DMS53 (cell line): ENCODE data around the gene IRF2.
"Not testable (repeated sequence)": the region's sequence is repeated elsewhere in the genome, so short reads cannot be mapped to it uniquely, and the experiment has no call there.

Experiments
- DNase-seq: peaks from one replicate; lab custom pipeline; 2025; lab: John Stamatoyannopoulos, UW

IRF2 gene

DNA sequence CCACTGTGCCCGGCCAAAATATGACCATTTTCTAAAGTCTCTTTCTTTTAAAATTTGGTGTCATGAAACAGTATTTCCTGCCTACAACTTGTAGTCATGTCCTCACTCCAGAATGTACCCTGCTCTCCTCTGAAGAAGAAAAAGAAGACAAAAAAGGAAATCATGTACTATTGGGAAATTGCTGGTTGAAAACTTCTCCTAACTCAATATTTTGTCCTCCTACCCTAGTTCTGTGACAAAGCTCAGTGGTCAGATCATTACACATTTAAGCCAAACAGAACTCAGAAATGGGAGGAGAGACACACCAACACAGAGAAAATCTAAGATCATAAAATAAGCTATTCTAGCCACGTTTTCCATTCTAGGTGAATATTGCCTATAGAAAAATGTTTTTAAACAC lies 127.7 kb downstream of the IRF2 start:
- DNase-seq, result no peak

DNA sequence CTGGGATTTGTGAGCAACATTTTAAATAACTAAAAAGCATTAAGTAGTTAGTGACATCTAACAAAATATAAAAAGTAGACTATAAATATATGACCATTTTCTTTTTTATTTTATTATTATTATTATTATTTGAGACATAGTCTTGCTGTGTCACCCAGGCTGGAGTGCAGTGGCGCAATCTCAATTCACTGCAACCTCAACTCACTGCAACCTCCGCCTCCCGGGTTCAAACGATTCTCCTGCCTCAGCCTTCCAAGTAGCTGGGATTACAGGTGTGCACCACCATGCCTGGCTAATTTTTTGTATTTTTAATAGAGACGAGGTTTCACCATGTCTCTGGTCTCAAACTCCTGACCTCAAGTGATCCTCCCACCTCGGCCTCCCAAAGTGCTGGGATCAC lies 128.1 kb downstream of the IRF2 start:
- DNase-seq, result not testable (repeated sequence)

DNA sequence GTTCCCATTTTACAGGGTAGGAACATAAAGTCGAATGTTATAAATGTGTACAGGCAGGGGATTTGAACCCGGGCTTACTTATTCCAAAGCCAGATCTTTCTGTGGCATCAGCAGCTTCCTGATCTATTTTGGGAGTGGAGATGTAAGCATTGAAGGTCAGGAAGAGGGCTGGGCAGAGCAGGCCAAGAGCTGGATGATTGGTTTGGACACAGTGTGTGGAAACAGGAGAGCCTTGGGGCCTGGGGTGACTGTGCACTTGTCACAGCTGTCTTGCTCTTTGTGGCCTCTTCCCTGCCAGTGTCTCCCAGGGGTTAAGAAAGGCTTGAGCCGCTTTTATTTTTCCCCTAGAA lies 128.8 kb downstream of the IRF2 start:
- DNase-seq, result peak; percentile 8

DNA sequence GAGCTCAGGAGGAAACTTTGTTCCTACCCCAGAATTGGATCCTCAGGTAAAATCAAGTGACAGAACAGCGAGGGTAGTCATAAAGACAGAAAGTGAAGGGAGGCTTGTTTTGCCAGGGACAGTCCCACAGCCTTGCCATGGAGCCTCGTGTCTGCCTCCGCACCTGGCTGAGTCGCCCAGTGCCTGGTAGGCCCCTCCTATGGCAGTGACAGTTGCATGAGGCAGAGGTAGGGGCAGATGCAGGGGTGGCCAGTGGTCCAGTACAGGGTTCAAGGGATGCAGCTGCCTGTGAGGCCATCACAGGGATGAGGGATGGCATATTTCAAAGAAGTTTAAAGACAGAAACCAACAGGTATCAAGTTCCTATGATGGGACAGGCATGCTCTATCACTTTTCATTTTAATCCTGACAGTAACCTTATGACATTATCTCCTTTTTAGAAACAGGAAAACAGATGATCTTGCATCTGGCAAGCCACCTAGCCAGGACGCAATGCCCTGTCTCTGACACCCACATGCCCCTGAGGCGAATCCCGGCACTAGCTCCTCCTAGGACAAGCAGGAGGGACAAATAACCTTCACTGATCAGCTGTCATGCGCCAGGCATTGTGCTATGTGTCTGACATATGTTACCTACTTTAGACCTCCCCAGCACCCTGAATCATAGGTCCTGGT lies 129.3 kb downstream of the IRF2 start:
- DNase-seq, result no peak

DNA sequence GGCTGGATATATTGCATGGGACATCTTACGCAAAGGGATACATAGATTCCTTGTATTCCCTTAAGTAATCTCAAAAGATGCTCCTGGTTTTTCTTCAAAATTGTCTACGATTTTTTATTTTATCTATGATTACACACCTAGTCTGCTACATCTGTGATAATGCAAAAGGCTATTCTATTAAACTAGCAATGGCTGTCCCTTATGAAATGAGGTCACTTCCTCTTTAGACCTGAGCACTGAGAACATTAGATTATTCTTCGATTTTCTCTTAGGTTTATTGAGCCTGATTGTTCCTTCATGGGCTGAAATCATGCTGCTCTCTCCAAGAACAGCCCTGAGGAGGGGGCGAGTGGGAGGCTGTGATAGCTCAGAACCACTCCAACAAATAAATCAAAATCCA lies 129.9 kb downstream of the IRF2 start:
- DNase-seq, result peak; percentile 16

DNA sequence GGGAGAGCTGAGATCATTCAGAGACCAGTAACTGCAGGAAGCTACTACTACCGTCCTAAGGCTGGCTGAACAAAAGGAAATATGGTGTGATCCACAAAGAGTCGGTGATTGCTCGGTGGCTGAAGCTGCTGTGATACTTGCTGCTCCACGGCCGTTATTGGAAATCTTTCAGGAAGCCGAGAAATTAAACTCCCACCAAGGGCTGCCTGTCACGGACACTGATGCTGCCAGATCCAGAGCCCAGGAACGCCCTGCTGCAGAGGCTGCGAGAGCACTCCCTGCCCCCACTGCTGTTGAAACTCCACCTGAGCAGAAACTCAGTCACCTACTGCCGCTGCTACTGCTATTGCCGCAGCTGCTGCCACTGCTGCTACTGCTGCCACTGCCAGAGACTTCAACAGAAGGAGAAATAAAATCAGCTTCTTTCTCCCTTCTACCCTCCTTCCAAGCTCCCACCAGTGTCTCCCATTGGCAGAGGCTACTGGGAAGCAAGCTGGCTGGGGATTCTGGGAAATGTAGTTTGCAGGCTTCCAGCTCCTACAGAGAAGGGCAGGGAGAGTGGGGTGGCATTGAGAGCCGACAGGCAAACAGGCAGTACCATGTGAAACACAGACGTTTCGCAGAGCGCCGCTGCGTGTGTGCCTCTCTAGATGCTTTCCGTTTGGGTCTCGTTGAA lies 130.7 kb downstream of the IRF2 start:
- DNase-seq, result peak; percentile 86

DNA sequence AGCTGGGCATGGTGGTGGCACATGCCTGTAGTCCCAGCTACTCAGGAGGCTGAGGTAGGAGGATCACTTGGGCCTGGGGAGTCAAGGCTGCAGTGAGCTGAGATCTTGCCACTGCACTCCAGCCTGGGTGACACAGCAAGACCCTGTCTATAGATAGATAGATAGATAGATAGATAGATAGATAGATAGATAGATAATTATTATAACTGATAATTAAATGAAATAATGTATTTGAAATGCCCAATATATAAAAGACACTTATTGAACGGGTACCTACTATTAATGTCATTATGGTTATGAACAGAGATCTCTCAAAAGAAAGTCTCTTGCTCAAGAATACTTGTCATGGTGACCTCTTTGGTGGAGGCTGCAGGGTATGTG lies 131.5 kb downstream of the IRF2 start:
- not testable (repeated sequence) for DNase-seq

DNA sequence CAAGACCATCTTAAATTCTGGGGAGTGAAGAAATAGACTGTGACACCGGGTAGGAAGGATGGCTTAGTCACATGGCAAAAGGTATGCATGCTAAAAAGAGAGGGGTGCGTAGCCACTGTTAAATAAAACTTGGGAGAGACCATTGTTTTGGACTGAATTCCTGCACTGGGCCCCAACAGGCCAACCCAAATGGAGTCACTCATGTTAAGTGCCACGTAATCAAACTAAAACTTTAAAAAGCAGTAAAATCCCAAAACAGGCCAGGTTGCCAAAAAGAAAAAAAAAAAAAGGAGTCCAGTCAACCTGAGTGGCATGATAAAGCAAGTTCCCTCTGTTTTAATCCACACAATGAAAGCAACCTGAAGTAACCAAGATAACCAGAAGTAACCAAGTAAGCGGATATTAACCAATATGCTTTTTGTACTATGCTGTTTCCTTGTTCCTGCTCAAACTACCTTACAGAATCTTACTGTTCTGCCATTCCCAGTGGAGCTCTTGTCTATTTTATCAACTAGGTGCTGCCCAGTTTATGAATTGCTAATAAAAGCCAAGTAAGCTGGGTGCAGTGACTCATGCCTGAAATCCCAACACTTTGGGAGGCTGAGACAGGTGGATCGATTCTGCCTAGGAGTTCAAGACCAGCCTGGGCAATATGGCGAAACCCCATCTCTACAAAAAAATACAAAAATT lies 132.0 kb downstream of the IRF2 start:
- no peak for DNase-seq

DNA sequence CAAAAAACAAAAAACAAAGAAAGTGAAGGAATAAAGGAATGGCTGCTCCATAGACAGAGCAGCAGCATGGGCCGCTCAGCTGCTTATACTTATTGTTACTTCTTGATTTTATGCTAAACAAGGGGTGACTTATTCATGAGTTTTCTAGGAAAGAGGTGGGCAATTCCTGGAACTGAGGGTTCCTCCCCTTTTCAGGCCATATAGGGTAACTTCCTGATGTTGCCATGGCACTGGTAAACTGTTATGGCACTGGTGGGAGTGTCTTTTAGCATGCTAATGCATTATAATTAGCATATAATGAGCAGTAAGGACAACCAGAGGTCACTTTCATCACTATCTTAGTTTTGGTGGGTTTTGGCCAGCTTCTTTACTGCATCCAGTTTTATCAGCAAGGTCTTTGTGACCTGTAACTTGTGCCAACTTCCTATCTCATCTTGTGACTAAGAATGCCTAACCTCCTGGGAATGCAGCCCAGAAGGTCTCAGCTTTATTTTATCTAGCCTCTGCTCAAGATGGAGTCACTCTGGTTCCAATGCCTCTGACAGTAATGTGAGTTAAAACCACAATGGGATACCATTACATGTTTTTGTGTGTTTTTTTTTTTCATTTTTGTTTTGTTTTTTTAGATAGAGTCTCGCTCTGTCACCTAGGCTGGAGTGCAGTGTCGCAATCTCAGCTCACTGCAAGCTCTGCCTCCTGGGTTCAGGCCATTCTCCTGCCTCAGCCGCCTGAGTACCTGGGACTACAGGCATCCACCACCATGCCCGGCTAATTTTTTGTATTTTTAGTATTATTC lies 134.8 kb downstream of the IRF2 start:
- not testable (repeated sequence) for DNase-seq

DNA sequence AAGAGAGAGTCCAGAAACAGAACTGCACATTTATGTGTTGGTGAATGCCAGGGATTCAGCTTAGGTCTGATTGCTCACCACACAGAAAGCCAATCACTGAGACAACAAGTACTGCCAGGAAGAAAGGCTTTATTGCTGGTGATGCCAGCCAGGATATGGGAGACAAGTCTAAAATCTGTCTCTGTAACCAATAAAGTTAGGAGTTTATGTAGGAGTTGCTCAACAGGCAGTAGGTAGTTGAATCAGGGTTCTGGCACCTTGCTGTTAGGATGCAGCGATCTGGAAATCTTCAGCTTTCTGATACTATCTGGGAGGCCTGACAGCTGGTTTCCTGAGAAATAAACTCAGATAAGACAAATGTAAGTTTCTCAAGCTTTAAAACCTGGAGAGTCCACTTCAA lies 136.4 kb downstream of the IRF2 start:
- DNase-seq, result no peak
